Measurements from ENCODE around the gene SMARCAL1. TPM values are rescaled to one million over a fixed set of nuclear protein-coding genes. Genes with fewer than 3 reads are reported as not detected.

SMARCAL1 gene
- total RNA-seq: 21.2 and 26.5 TPM in 2 replicates

DNA sequence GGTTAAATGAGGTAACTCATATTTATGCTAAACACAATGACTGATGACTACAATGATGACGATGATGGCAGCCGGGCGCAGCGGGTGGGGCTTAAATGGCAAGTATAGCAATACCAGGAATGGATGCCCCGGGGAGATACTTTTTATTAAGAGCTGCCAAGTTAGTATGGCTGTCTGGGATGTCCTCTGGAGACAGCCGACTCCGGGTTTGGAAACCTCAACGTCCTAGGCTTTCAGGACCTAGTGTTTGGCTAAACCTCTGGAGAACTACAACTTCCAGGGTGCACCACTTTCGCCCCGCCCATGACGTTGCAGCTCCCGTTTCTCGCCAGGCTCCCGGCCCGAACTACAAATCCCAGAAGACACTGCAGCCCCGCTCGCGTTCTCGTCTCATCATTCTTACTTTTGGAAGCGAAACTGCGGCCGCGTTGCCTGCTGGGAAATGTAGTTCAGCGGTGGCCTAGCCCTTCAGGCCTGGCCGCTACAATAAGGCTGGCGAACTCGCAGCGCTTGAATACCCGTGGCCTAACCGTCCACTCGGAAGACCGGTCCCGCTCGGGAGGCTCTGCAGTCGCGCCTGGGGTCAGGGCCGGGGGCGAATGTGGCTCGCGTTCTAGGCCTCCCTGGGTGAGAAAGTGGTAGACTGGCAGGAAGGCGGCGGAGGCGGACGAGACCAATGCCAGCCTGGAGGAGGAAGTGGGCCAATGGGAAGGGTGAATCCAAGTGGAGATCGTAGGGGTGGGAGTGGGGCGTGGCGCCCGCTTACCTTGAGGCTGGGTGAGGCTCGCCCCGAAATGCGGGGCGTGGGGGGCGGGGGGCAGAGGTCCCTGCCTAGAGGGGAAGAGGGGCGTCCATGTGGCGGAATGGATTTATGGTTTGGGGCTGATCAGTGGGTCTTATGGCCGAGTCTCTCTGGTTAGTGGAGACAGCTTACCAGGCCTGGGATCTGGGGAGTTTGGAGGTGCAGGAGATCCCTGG is at the start of gene SMARCAL1:
TSS of gene SMARCAL1 (plus strand) at position 463 of the 978 bp plus-strand sequence. CDS start 2,221 bp downstream, outside the sequence.

DNA sequence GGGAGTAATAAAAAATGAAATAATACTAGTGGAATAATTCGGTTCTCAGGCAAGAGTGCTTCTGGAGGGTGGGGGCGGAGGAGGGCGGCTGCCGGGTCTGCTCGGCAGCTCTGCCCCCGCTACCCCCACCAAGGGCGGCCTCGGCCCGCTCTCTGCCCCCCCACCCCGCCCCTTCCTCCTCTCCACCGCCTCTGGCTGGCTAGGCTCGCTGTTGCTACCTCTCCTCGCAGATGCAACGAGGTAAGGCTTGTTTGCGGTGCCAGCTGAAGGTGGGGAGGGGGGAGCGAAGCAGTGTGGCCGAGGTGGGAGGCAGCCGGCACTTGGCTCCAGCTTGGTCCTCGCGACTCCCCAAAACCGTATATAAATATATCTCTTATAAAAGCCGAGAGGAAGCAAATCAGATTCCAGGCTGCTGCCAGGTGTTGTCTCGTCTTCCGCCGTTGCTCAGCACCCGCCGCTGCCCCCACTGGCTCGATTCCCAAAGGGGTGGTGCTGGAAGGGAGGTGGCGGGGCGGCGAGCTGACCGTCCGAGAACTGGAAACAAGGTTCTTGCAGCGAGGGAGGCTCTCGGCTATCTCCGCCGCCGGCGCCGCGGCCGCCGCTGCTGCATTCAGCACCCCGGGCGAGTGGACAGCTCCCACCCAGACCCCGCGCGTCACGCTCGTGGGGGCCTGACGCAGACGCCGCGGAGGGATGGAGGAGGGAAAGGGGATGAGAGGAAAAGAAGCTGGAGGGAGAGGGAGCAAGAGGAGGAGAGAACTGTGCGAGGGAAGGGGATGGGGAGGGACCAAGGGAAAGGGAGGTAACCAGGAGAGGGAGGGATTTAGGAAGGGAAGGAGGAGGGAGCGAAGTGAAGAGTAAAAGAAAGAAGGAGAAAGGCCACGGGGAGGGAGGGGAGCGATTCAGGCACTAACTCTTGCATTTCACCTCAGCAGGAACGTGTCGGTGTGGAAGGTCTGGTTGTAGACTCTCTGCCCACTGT is 40.3 kb upstream of the SMARCAL1 start, which contains the start of gene MARCHF4:
TSS of gene MARCHF4 (minus strand) at position 763 of the 982 bp plus-strand sequence. CDS start 2,223 bp downstream, outside the sequence.

DNA sequence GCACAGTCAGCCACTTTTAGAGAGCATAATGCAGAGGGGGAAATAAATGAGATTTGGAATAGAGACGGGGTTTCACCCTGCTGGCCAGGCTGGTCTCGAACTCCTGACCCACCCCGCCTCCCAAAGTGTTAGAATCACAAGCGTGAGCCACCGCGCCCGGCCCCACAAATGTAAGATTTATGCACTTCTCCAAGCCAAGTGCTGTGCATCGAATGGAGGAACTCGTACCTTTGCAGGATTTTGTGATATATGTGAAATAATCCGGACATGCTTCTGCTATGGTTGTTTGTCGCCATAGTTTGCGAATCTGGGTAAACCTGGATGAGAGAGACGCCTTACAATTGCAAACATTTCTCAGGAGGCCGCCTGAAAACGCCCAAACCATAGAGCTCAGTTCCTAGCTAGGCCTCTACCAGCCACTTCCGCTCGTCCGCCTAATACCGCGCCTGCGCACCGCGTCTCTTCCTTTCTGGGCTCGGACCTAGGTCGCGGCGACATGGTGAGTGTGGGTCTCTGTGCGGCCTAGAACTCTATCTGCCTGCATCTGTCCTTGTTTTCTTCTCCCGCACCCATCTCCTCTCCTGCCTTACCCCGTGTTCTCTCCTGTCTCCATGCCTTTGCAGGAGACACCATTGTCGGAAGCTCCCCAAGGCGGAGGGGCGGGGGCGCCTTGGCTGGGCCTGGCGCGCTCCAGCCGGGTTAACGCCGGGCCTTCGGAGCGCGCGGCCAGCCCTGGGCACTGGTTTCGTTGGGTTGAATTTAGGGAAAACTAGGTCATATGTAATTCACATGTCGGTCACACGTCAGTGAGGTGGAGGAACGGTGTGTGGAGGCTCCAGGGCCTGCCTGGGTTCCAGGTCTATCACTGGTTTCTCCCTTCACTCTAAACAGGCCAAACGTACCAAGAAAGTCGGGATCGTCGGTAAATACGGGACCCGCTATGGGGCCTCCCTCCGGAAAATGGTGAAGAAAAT is 86.4 kb downstream of the SMARCAL1 start, which contains the start of gene RPL37A:
TSS of gene RPL37A (plus strand) at position 466 of the 974 bp plus-strand sequence. CDS start at position 497, 31 bp downstream.

Other genes starting within 250 kb of the SMARCAL1 start
- gene MARCHF4, start 40.0 kb upstream of the SMARCAL1 start, total RNA-seq: 1.1 and 8.7 TPM in 2 replicates
- 596 and 1,143 TPM in 2 replicates for gene RPL37A, start 86.4 kb downstream of the SMARCAL1 start, total RNA-seq
- gene IGFBP2, start 220.9 kb downstream of the SMARCAL1 start, total RNA-seq: 16.2 and 35.0 TPM in 2 replicates